Activated CD4-positive, CD25-positive, alpha-beta regulatory T cell treated with anti-CD3 and anti-CD28 coated beads, Interleukin-2, amount 50 U/mL, for 16 hours (primary cell): ENCODE measurements around the gene ATP6V0A4.
"Not testable (repeated sequence)": the region's sequence is repeated elsewhere in the genome, so short reads cannot be mapped to it uniquely, and the experiment has no call there.

Source experiments
- DNase-seq: peaks from one replicate; pipeline ENCODE4 v3.0.0-alpha.2; 2020; ENCODE audit warnings: low read depth, low spot score

The ATP6V0A4 gene

DNA sequence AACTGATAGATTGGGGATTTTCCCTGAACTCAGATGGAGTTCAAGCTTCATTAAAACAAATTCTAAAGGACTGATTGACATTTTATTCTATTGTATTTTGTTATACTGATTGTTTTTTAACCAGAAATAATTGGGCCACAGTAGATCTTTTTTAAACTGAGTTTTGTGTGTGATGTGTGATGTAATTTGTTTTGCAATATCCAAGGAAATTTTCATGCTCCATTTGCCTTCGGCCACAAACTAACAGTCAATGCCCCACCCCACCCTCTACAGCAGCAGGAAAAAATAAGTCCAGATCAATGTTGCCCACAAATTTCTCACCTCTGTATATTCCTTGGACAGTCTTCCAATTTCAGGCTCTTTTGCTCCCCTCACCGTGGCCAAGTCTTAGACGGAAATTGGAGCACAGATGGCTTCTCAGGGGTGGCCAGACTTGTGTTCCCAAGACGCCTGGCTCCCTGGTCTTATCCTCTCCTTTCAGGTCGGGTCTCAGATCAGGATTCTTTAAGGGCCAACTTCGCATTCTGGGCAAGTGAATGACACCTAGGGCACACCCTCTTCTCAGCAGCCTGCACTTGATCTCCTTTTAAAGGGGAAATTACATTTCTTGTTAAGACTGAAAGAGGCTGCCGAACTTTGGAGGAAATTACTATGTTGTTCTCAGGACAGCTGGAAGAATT is 97.0 kb downstream of the ATP6V0A4 start, which contains the start of gene SVOPL:
Gene SVOPL, minus strand, starts transcription at position 506 of the 680 bp plus-strand sequence. CDS start 22,317 bp downstream, outside the sequence.
- DNase-seq: no peak

GRCh38 chr7:138699661-138700060 is 98.3 kb downstream of the ATP6V0A4 start:
- no peak for DNase-seq

DNA sequence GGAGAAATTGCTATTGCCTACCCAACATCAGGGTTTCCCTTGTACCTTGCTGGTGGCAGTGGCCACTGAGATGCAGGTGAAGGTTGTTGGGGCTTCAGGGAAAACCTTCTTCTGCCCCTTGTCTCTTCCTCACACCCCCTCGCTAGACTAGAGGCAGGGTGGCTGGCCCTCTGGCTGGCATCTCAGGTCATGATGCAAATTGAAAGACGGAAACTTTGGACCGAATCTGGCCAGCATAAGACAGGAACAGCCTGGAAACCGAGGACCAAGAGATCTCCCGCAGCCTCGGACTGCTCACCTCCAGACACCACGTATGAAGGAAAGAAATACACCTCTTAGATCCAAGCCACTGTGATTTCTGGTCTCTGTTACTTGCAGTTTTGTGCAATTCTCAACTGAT is 99.7 kb downstream of the ATP6V0A4 start:
- DNase-seq: no peak

DNA sequence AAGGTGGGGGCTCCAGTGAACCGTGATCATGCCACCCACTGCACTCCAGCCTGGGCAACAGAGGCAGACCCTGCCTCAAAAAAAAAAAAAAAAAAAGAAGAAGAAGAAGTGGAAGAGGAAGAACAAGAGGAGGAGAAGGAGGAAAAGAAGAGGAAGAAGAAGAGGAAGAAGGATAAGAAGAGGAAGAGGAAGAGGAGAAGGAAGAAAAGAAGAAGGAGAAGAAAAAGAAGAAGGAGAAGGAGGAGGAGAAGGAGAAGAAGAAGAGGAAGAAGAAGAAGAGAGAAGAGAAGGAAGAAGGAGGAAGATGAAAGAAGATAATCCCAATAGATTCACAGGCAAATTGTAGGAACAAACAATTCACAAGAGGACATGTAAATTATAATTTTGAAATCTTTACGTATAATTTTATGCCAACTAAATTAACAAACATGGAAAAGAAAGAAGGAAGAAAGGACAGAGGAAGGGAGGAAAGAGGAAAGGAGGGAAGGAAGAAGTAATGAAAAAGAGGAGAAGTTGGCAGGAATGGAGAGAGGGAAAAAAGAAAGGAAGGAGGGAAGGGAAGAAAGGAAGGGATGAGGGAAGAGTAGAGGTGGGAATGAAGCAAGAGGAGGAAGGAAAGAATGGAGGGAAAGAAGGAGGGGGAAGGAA is 100.3 kb downstream of the ATP6V0A4 start:
- DNase-seq: no peak

GRCh38 chr7:138695776-138696175 is 102.2 kb downstream of the ATP6V0A4 start:
- not testable (repeated sequence) for DNase-seq

- no peak for DNase-seq
Measured at GRCh38 chr7:138695106-138695505, 102.9 kb downstream of the ATP6V0A4 start.

DNA sequence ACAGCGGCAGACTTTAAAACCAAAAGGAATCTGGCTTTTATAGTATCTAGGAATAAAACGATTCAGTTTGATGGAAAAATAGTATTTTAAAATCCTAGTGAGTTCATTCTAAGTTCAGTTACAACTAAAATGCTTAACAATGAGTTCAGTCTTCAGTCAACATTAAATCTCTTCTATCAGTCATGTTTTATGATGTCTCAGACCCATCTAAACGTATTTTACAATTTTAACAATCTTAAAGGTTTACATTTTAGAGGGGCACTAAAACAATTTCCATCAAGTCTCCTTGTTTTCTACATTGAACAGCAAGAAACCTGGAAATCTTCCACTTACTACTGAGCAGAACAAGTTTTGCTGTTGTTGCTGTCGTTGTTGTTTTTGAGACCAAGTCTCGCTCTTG is 106.8 kb downstream of the ATP6V0A4 start:
- DNase-seq: no peak

DNA sequence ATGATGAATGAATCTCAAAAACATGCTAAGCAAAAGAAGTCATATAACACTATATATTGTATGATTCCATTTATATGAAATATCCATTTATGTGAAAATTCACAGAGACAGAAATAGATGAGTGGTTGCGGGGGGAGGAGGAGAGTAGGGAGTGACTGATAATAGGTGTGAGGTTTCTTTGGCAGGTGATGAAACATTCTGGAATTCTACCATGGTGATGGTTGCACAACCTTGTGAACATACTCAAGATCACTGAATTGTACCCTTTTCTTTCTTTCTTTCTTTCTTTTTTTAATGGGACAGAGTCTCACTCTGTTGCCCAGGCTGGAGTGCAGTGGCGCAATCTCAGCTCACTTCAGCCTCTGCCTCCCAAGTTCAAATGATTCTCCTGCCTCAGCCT is 107.5 kb downstream of the ATP6V0A4 start:
- DNase-seq: no peak

DNA sequence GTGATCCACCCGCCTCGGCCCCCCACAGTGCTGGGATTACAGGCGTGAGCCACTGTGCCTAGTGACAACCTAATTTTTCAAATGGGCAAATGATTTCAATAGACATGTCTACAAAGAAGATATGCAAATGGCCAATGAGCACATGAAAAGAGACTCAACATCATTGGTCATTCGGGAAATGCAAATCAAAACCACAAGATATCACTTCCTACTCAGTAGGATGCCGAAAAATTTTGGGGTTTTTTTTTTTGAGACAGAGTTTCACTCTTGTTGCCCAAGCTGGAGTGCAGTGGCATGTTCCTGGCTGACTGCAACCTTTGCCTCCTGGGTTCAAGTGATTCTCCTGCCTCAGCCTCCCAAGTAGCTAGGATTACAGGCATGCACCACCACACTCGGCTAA is 110.0 kb downstream of the ATP6V0A4 start:
- DNase-seq: not testable (repeated sequence)

- no peak for DNase-seq
Measured at GRCh38 chr7:138684340-138684739, 113.7 kb downstream of the ATP6V0A4 start.

DNA sequence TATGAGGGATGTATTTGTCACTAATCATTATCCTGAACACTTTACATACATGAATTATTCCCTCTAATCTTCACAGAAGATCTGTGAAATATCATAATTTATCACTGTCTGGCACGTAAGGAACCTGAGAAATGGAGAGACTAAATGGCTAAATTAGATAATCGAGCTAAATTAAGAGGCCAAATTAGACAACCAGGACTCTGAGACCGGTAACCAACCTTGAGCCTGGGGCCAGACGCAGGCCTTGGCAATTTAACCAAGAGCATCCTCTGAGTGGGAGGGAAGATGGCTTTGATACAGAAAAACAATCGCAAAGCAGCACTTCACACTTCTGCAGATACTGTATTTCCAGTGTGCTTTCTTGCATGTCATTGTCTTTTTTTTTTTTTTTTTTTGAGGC is 118.2 kb downstream of the ATP6V0A4 start:
- DNase-seq: no peak

- no peak for DNase-seq
Measured at GRCh38 chr7:138670594-138670993, 127.4 kb downstream of the ATP6V0A4 start.

DNA sequence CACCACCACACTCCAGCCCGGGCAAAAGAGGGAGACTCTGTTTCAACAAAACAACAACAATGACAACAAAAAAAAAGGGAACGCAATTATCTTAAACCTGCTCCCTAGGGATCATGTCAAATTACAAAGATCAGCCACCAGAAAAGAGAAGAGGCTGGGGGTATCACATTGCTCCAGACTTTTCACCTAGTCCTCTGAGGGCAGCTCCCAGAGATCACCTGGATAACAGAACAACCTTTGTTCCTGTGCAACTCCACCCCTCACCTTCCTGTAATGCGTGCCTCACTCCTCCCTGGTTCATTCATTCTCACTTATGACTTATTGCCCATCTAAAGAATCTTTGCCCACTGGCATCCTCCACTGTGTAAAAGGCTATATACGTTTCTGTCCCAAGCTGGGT is 128.6 kb downstream of the ATP6V0A4 start:
- DNase-seq: no peak

DNA sequence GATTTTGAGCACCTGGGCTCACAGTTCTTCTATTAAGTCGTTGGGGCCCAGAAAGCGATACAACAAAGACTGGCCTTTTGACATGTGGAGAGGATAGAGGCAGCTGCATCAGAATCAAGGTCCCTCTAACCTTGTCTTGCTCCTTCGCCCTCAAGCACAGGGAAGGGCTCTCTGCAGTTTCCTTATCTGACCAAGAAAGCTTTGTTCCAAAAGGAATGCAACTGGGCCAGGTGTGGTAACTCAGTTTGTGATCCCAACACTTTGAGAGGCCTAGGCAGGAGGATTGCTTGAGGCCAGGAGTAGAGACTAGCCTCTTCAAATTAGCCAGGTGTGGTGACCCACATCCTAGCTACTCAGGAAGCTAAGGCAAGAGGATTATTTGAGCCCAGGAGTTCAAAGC is 129.1 kb downstream of the ATP6V0A4 start:
- no peak for DNase-seq

GRCh38 chr7:138668229-138668596 is 129.8 kb downstream of the ATP6V0A4 start:
- DNase-seq: no peak

GRCh38 chr7:138667535-138668228 is 130.3 kb downstream of the ATP6V0A4 start:
- no peak for DNase-seq

DNA sequence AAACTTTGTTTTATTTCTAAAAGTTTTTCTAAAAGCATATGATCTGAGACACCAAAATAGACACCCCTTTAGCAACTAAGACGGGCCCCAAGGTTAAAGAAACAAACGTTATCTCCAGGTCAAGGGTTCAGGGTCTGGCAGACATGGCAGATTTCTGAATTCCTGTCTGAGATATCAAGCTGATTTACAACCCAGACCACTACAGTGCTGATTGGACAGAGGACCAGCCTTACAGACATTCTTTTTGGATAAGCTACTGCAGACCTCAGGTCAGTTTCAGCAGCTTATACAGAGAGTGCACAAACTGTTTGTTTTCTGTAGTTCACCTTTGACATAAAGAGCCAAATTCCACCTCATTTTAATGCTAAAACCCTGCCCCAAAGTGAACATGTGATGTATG is 131.6 kb downstream of the ATP6V0A4 start:
- no peak for DNase-seq

DNA sequence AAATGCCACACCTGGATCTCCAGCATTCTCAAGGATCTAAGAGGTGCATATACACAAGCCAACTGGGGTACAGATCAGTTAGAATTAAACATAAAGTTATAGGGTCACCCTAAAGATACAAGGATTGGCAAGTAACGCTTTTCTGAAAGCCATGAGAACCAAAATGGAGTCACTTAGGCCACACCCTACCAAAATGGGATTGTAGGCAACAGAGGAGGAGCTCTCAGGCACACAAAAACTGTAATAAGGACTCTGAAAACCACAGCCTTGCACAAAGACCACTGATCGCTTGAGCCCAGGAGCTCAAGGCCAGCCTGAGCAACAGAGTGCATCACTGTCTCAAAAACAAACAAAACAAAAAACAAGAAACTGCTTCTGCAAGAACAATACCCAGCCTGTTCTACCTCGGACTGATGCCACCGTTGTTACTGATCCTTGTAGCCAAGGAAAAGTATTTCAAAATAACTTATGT is 132.3 kb downstream of the ATP6V0A4 start:
- DNase-seq: no peak

DNA sequence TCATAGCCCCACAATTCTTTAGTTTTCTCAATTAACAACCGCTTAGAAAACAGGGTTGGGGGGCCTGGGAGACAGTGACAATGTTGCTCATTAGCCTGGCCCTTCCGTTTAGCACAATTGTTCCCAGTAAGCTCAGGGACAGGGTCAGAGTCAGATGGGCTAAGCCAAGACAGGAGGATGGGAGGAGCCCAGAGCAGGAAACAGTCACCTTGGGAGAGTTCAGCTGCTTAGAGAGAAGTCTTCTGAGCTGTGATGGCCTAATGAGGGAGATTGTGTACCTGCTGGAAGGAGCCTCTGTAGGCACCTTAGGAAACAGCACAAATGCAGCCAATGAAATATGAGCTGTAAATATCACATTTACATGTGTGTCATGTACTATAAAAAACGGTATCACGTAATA is 132.7 kb downstream of the ATP6V0A4 start:
- no peak for DNase-seq

DNA sequence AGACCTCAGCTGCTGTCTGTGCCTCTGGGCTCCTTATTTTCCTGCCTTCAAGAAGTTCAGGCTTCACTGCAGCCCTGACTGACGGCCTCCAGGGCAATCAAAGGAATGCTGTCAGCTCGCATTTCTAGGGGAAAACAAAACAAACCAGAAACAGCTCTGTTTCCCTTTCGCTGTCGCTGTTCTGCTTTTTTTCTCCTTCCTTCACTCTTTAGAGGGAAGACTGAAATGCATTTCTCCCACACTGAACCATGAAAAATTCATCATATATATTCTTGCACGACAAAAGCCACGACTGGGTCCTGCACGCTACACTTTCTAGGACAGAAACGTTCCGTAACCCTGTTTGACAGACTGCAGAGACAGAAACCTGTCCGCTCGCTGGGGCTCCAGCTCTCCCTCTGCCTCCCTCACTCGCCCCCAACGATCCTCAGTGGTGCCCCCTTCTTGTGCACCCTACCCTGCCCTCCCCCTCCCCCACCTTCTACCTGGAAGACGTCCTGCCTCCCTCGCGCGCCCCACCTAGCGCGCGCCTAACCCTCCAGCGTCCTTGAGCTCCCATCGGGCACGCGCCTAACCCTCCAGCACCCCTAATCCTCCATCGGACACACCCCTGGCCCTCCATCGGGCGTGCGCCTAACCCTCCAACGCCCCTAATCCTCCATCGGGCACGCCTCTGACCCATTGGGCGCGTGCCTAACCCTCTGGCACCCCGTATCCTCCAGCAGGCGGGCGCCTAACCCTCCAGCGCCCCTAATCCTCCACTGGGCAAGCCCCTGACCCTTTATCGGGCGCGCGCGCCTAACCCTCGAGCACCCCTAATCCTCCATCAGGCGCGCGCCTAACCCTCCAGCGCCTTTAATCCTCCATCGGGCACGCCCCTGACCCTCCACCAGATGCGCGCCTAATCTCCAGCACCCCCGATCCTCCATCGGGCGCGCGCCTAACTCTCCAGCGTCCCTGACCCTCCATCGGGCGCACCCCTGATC is 134.0 kb downstream of the ATP6V0A4 start:
- DNase-seq: no peak

- no peak for DNase-seq
Measured at GRCh38 chr7:138662991-138663320, 135.0 kb downstream of the ATP6V0A4 start.
